Endodermal cell (in vitro differentiated cells): Measurements from ENCODE around the gene NDUFA13. TPM values are rescaled to one million over a fixed set of nuclear protein-coding genes. Genes with fewer than 3 reads are reported as not detected.

Experiments used
- DNase-seq: peaks from one replicate; pipeline ENCODE4 v3.0.0-alpha.2; 2017
- H3K27ac ChIP-seq: 2 replicates; pipeline ENCODE4 v1.5.1; 2013; ENCODE audit warnings: mild to moderate bottlenecking, low read depth, low read length, moderate library complexity
- H3K27me3 ChIP-seq: 2 replicates; pipeline ENCODE4 v1.6.1; 2013; ENCODE audit warnings: mild to moderate bottlenecking, low read length, moderate library complexity; ENCODE audit not compliant: insufficient read depth, control insufficient read depth, poor library complexity, severe bottlenecking
- H3K36me3 ChIP-seq: 2 replicates; pipeline ENCODE4 v1.7.0; 2013; ENCODE audit warnings: mild to moderate bottlenecking, low read length, moderate library complexity; ENCODE audit not compliant: control insufficient read depth, insufficient read depth
- H3K4me1 ChIP-seq: one replicate; pipeline ENCODE4 v1.7.0; 2013; ENCODE audit warnings: low read length; ENCODE audit not compliant: control insufficient read depth, insufficient read depth
- H3K4me3 ChIP-seq: 2 replicates; pipeline ENCODE4 v1.5.1; 2013; ENCODE audit warnings: mild to moderate bottlenecking, low read length, moderate library complexity
- H3K9ac ChIP-seq: 2 replicates; pipeline ENCODE4 v1.6.1; 2013; ENCODE audit warnings: mild to moderate bottlenecking, low read length, moderate library complexity; ENCODE audit not compliant: poor library complexity, severe bottlenecking; ENCODE audit errors: extremely low read depth
- H3K9me3 ChIP-seq: 2 replicates; pipeline ENCODE4 v1.6.1; 2013; ENCODE audit warnings: mild to moderate bottlenecking, low read length, moderate library complexity; ENCODE audit not compliant: control insufficient read depth
- H3K27ac Mint-ChIP-seq: 2 replicates; pipeline ENCODE4 v1.8.0; 2020; ENCODE audit warnings: mixed read lengths
- H3K27me3 Mint-ChIP-seq: 2 replicates; pipeline ENCODE4 v1.8.0; 2021; ENCODE audit warnings: mild to moderate bottlenecking, mixed read lengths; ENCODE audit not compliant: insufficient read depth
- H3K36me3 Mint-ChIP-seq: 2 replicates; pipeline ENCODE4 v1.8.0; 2020; ENCODE audit warnings: low read depth, mixed read lengths
- H3K4me1 Mint-ChIP-seq: 2 replicates; pipeline ENCODE4 v1.8.0; 2020; ENCODE audit warnings: mixed read lengths
- H3K4me3 Mint-ChIP-seq: 2 replicates; pipeline ENCODE4 v1.8.0; 2020; ENCODE audit warnings: mild to moderate bottlenecking, moderate library complexity, mixed read lengths
- H3K9me3 Mint-ChIP-seq: 2 replicates; pipeline ENCODE4 v1.8.0; 2020; ENCODE audit warnings: mild to moderate bottlenecking, mixed read lengths
- WGBS, 2 experiments: methylation state at CpG; one replicate each; pipeline versions ENCODE4 v1.1.5 to v1.1.7; 2013; ENCODE audit warnings: missing lambda C conversion rate in 2 of 2, mixed read lengths in 1 of 2; ENCODE audit not compliant: insufficient coverage in 1 of 2, insufficient read length in 1 of 2; 5-methylcytosine and 5-hydroxymethylcytosine counted together
- total RNA-seq, 2 donors: library from RNA; stranded (reverse); fragmentation: NEBNext Ultra II Directional in 1 of 2; extraction: Animal tissue kit (Norgen Biotek cat#: 25700) in 1 of 2; gene quantifications; 2 replicates in 1 of 2; 3 replicates in 1 of 2; pipeline ENCODE4 v1.2.1, GENCODE V29; 2021
- TF ChIP-seq, protein P1 (sequence below): fragments of 200-600 bp; sonication (generic); conservative IDR thresholded peaks from 2 replicates; pipeline ENCODE4 v1.5.0; 2021; ENCODE audit warnings: antibody characterized with exemption, mild to moderate bottlenecking

The NDUFA13 gene
- total RNA-seq, 2 donors from 2014 or later: 408 to 446 TPM

DNA sequence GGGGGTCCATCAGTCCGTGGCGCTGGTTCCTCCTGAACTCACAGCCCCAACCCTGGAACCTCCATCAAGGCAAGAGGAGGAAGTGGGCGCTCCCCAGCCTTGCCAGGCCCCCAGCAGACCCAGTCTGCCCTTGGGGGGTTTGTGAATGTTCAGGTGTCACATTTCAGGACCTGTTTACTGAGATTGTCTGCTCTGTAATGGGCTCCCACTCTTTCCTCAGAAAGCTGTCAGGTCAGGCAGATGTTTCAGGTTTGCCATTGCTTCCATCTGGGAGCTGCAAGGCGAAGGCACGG lies 30.1 kb upstream of the NDUFA13 start:
- no peak overlapping the region for H3K4me3 Mint-ChIP-seq
- Histone ChIP-seq H3K9me3 (no peaks in the 10 kb centered on the region), H3K36me3 (peaks cover 27% of the 10 kb centered on the region), H3K4me1 (peaks cover 13% of the 10 kb centered on the region), H3K27ac (peak overlapping the region; percentile 57), H3K27me3 (no peaks in the 10 kb centered on the region), H3K4me3 (no peak overlapping the region), H3K9ac (no peak overlapping the region)
- 90 to 100% methylated on average over 2 to 5 of the region's 5 CpGs for WGBS, 2 experiments
- peak overlapping the region; percentile 61 for H3K27ac Mint-ChIP-seq
- no peaks in the 10 kb centered on the region for H3K9me3 Mint-ChIP-seq
- peaks cover 16% of the 10 kb centered on the region for H3K36me3 Mint-ChIP-seq
- no peak for DNase-seq
- no peaks in the 10 kb centered on the region for H3K27me3 Mint-ChIP-seq
- TF ChIP-seq, protein P1, sequence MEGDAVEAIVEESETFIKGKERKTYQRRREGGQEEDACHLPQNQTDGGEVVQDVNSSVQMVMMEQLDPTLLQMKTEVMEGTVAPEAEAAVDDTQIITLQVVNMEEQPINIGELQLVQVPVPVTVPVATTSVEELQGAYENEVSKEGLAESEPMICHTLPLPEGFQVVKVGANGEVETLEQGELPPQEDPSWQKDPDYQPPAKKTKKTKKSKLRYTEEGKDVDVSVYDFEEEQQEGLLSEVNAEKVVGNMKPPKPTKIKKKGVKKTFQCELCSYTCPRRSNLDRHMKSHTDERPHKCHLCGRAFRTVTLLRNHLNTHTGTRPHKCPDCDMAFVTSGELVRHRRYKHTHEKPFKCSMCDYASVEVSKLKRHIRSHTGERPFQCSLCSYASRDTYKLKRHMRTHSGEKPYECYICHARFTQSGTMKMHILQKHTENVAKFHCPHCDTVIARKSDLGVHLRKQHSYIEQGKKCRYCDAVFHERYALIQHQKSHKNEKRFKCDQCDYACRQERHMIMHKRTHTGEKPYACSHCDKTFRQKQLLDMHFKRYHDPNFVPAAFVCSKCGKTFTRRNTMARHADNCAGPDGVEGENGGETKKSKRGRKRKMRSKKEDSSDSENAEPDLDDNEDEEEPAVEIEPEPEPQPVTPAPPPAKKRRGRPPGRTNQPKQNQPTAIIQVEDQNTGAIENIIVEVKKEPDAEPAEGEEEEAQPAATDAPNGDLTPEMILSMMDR: no peak
- peaks cover 39% of the 10 kb centered on the region for H3K4me1 Mint-ChIP-seq

DNA sequence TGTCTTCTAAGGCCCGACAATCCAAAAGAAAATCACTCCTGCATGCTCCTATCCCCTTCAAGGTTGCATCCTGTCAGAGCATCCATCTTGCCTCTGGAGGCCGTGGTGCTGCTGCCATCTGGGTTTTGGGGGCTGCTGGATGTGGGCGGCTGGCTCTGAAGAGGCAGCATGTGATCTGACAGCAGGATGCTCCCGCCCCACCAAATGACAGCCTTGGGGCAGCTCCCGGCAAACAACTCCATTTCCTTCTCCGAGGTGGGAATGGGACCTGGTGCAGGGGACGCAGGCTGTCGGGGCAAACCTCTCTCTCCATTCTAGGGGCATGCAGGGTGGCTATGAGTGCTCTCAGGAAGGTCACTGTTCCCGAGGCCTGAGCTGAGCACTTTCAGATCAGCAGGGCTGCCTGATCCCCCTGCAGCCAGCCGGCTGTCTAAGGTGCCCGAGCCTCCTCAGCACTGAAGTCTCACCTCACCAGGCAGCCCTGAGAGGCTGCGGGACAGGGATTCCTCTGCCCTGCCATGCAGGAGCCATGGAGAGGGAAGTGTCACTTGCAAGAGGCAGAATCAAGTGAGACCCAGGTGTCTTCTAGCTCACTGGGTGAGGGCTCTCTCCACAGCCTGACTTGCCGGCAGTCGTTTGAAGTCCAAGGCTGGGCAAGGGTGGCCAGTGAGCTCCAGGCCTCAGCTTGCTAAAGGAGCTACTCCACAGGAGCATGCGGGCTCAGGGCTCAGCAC lies 29.5 kb upstream of the NDUFA13 start:
- Mint-ChIP-seq H3K9me3 (no peaks in the 10 kb centered on the region), H3K27me3 (no peaks in the 10 kb centered on the region), H3K27ac (peak overlapping the region; percentile 61), H3K4me3 (no peak overlapping the region), H3K36me3 (peaks cover 16% of the 10 kb centered on the region), H3K4me1 (peaks cover 39% of the 10 kb centered on the region)
- no peak for DNase-seq
- H3K4me3 ChIP-seq: no peak overlapping the region
- H3K9me3 ChIP-seq: no peaks in the 10 kb centered on the region
- no peak overlapping the region for H3K9ac ChIP-seq
- 90 to 91% methylated on average over 10 to 15 of the region's 15 CpGs for WGBS, 2 experiments
- TF ChIP-seq, protein P1: no peak
- H3K27ac ChIP-seq: peak overlapping the region; percentile 57
- peaks cover 22% of the 10 kb centered on the region for H3K36me3 ChIP-seq
- no peaks in the 10 kb centered on the region for H3K27me3 ChIP-seq
- H3K4me1 ChIP-seq: peaks cover 13% of the 10 kb centered on the region

DNA sequence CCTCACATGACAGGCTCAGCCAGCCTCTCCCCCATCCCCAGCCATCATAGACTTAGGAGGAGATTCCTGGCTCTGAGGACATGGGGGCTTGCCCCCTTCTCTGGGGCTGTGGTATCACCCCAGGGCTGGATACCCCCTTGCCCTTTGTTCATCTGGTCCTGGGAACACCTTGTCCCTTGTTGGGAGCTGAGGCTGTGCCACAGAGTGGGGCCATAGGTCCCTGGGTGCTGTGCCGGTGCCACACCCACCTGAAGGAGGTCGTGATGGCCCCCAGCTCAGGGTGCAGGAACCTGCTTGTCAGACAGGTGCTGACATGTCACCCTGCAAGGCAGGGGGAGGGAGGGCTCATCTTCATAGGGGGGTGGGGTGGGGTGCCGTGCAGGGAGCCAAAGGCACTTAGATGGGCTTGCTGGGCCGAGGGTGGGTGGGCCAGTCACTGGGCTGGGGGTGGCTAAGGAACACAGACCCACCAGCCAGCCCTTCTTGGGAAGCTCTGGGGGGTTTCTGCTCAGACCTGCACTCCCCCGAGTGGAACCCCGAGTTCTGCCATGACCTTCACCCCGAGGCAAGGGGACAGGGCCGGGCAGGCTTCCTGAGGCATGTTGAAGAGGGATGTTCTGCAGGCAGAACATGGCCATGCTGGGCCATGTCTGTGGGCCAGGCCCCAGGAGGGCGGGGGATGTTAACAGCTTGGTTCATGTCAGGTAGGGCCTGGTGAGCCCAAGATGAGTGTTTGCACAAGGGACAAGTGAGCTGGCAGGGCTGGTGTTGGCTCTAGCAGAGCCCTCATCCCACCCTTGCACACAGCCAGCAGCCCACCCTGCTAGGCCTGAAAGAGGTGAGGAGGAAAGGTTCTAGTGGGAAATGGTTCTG lies 28.7 kb upstream of the NDUFA13 start:
- Histone ChIP-seq H3K9me3 (no peaks in the 10 kb centered on the region), H3K27ac (peak overlapping the region; percentile 94), H3K27me3 (no peaks in the 10 kb centered on the region), H3K4me1 (peaks cover 13% of the 10 kb centered on the region), H3K4me3 (no peak overlapping the region), H3K9ac (no peak overlapping the region), H3K36me3 (peaks cover 18% of the 10 kb centered on the region)
- no peaks in the 10 kb centered on the region for H3K9me3 Mint-ChIP-seq
- WGBS, 2 experiments: 94 to 100% methylated on average over 1 to 9 of the region's 9 CpGs
- H3K36me3 Mint-ChIP-seq: peaks cover 18% of the 10 kb centered on the region
- no peak overlapping the region for H3K4me3 Mint-ChIP-seq
- TF ChIP-seq, protein P1: no peak
- DNase-seq: no peak
- H3K27me3 Mint-ChIP-seq: no peaks in the 10 kb centered on the region
- H3K4me1 Mint-ChIP-seq: peaks cover 39% of the 10 kb centered on the region
- H3K27ac Mint-ChIP-seq: peak overlapping the region; percentile 96
